Skin of body (tissue), 2 donors: ENCODE measurements around the gene WDR20. TPM values are rescaled to one million over a fixed set of nuclear protein-coding genes. Genes with fewer than 3 reads are reported as not detected.
"Not testable (repeated sequence)": the region's sequence is repeated elsewhere in the genome, so short reads cannot be mapped to it uniquely, and the experiment has no call there.

Experiments used
- DNase-seq: peaks from one replicate; lab custom pipeline; 2025; lab: John Stamatoyannopoulos, UW
- total RNA-seq: library from RNA; depleted of rRNA; stranded (reverse); fragments of >200 nt; gene quantifications from one replicate; pipeline ENCODE4 v1.2.3, GENCODE V29; 2014

The WDR20 gene
- total RNA-seq, 1 donor from 2014 or later, result 22.3 TPM

- DNase-seq, result no peak
Measured at GRCh38 chr14:102171173-102172020, 31.7 kb downstream of the WDR20 start.

GRCh38 chr14:102172021-102172272, 32.2 kb downstream of the WDR20 start:
- DNase-seq, result not testable (repeated sequence)

GRCh38 chr14:102172721-102173120, 33.0 kb downstream of the WDR20 start:
- DNase-seq, result not testable (repeated sequence)

GRCh38 chr14:102177161-102177560, 37.5 kb downstream of the WDR20 start:
- no peak for DNase-seq

GRCh38 chr14:102178806-102179205, 39.1 kb downstream of the WDR20 start:
- DNase-seq, result no peak

GRCh38 chr14:102180248-102180998, 40.7 kb downstream of the WDR20 start:
- DNase-seq, result no peak

- no peak for DNase-seq
Measured at GRCh38 chr14:102181187-102181586, 41.5 kb downstream of the WDR20 start.

- no peak for DNase-seq
Measured at GRCh38 chr14:102182190-102182589, 42.5 kb downstream of the WDR20 start.

GRCh38 chr14:102182936-102183619, 43.4 kb downstream of the WDR20 start:
- no peak for DNase-seq

- no peak for DNase-seq
Measured at GRCh38 chr14:102183886-102184285, 44.2 kb downstream of the WDR20 start.

- no peak for DNase-seq
Measured at GRCh38 chr14:102184316-102185035, 44.8 kb downstream of the WDR20 start.

GRCh38 chr14:102185360-102185759, 45.7 kb downstream of the WDR20 start:
- no peak for DNase-seq

- DNase-seq, result peak; percentile 26
Measured at GRCh38 chr14:102187044-102187443, 47.3 kb downstream of the WDR20 start.

GRCh38 chr14:102187568-102188001, 47.9 kb downstream of the WDR20 start:
- DNase-seq, result no peak

- no peak for DNase-seq
Measured at GRCh38 chr14:102188187-102188586, 48.5 kb downstream of the WDR20 start.

- DNase-seq, result no peak
Measured at GRCh38 chr14:102189874-102190273, 50.2 kb downstream of the WDR20 start.

GRCh38 chr14:102192840-102193502, 53.3 kb downstream of the WDR20 start:
- DNase-seq, result no peak

- no peak for DNase-seq
Measured at GRCh38 chr14:102194856-102195255, 55.2 kb downstream of the WDR20 start.

GRCh38 chr14:102195446-102195845, 55.7 kb downstream of the WDR20 start:
- DNase-seq, result no peak

- DNase-seq, result no peak
Measured at GRCh38 chr14:102196039-102196901, 56.6 kb downstream of the WDR20 start.
